HG03469 (cell line): Measurements from ENCODE around the gene BLOC1S4.

Source experiments
- ATAC-seq: cut with Tn5 transposase; IDR thresholded peaks from one replicate; pipeline ENCODE4 v1.9.1; 2021; ENCODE audit warnings: mild to moderate bottlenecking, moderate library complexity, moderate number of reproducible peaks; ENCODE audit not compliant: unreplicated experiment

The BLOC1S4 gene

DNA sequence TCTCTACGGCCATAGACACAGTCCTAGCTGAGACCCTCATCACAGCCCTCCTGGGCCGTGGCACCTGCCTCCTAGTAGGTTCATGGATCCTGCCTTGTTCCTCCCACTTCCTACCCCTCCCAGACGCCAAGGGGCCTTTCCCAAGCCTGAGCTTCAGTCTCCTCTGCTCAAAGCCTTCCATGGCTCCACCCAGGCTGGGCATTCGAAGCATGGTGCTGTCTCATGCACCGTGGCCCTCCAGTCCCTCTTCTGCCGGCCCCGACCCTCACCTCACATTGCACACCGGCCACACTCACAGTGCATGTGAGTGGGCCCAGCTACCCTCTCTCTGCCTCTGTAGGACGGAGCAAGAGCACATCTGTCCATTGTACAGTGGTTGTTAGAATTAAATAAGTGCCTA is 44.9 kb downstream of the BLOC1S4 start:
- no peak for ATAC-seq

DNA sequence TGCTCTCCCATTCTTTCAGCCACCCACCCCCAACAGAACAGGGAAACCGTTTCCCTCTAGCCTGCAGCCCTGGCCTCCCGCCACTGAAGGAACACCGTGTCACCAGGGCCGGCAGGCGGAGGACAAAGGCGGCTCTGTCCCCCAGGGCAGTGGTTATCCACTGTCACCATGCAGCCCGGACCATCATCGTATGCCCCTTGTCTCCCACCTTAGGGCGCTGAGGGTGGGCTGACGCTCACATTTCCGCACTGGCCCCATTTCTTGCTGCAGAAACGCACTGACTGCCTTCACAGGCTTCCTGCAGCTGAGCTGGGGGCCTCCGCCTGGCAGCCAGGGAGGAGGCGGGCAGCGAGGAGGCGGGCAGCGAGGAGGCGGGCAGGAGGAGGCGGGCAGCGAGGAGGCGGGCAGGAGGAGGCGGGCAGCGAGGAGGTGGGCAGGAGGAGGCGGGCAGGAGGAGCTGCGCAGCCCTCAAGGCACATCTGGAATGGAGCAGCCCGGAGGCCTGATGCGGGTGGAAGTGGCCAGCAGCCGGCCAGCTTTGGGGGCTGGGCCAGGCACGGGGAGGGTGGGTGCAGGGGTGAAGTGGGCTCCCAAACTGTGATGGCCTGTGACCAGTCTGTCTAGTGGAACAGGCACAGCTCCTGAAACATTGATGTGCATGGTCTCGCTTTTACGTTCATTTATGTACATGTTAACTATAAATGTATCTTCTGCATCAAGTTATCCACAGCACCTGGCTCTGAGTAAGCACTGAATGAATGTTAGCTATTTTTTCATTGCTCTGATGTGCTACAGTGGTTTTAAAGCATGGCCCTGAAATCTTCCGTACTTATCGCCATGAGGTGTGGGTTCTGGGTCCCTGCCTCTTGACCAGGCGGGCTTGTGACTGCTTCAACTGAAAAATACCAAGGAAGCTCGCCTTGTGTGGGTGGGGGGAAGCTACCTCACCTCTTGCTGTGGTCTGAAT is 46.0 kb downstream of the BLOC1S4 start:
- no peak for ATAC-seq

DNA sequence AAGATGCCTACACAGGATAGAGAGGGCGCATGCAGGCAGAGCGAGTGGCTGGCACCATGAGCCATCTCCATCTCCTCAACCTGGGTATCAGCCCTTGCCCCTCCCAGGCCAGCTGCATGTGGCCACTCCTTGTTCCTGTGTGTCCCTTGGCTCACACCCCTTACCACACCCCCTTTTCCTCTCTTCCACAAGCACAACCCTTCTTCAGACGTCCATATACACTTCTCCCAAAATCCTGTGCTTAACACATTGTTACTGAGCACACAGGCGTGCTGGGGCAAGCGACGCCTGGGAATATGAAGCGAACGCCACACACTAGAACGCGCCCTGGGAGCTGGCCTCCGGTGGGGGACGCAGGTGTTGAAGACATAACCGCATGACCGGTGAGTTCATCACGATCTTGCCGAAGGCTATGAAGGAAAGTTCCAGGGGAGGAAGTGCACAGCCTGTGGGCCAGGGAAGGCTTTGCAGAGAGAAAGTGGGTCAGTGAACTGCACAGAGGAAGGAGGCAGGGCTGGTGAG is 47.4 kb downstream of the BLOC1S4 start:
- ATAC-seq, result no peak

DNA sequence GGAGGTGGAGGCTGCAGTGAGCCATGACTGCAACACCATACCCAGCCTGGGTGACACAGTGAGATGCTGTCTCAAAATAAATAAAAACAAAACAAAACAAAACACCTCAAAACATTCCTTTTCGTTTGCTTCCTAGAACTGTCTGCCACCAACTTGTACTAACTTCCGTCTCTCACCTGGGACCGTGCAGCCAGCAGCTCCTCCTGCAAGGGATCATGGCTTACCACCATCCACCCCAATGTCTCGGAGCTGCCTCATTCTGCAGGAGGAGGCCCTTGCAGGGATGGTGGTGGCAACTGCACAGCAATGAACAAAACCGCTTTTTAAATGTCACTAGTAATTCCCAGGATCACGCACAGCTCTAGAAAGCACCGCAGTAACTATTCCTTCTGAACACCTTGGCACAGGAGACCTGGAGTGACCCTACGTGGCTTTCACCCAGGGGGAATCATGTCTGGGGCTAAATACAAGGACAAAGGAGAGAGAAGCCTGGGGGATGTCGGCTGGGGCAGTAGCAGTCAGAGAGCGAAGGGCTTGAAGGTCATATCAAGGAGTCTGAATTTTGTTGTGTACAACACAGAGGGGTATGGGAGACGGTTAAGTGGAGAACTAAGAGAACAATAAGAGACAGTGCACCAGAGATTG is 49.1 kb downstream of the BLOC1S4 start:
- ATAC-seq, result no peak

DNA sequence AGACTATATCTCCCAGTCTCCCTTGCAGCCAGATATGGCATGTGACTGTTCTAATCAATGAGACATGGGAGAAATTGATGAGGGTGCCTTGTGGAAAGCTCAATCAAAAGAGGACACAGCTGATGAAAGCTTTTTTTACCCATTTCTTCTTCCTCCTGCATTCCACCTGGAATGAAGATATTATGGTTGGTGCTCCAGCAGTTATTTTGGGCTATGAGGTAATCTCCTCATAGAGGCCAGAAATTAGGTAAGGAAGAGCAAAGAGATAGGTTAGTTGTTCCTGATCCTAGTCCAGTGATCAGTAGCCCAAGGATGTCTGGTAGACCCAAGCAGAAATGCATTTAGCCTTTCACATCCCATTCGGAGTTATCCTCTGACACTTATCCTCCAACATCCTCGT is 49.7 kb downstream of the BLOC1S4 start:
- ATAC-seq, result no peak
